ENCODE data around the gene AACS.

- no peak for TF ChIP-seq CTCF (conservative IDR thresholded peaks at IDR 0.05; ENCODE audit: low read length)
- TF ChIP-seq EZH2phosphoT487 (IDR thresholded peaks at IDR 0.05; ENCODE audit: borderline replicate concordance, low read depth, low read length), result no peak
Observed at GRCh38 chr12:125079084-125079483, 13.8 kb downstream of the AACS start.
